Kidney glomerular epithelial cell (primary cell): ENCODE measurements around the gene ADGRG2.

Experiments used
- DNase-seq: peaks from one replicate; lab custom pipeline; 2025; lab: John Stamatoyannopoulos, UW

The ADGRG2 gene

GRCh38 chrX:18949944-18950301 lies 172.3 kb downstream of the ADGRG2 start:
- no peak for DNase-seq

GRCh38 chrX:18949291-18949943 lies 172.9 kb downstream of the ADGRG2 start:
- DNase-seq: no peak

- no peak for DNase-seq
Measured at GRCh38 chrX:18946611-18947010, 175.7 kb downstream of the ADGRG2 start.

GRCh38 chrX:18946157-18946556 lies 176.1 kb downstream of the ADGRG2 start:
- DNase-seq: no peak

- DNase-seq: no peak
Measured at GRCh38 chrX:18945483-18945882, 176.8 kb downstream of the ADGRG2 start.

- DNase-seq: no peak
Measured at GRCh38 chrX:18944482-18944881, 177.8 kb downstream of the ADGRG2 start.

GRCh38 chrX:18941896-18942295 lies 180.4 kb downstream of the ADGRG2 start:
- no peak for DNase-seq
